ENCODE results near the gene LRRC8D. TPM values are rescaled to one million over a fixed set of nuclear protein-coding genes. Genes with fewer than 3 reads are reported as not detected.

The LRRC8D gene
- total and polyA plus RNA-seq, 9 of the 15 experiments (the other 6 are each of a cell fraction or from before 2014, with no cell fraction given) = 3.4 to 53.9 (median 15.9) TPM

- TF ChIP-seq CEBPG (CRISPR knock-in tag; IDR thresholded peaks at IDR 0.05) (no peak), CEBPG (tag; conservative IDR thresholded peaks at IDR 0.05 in 1 of 2, IDR thresholded peaks at IDR 0.05 in 1 of 2) (0 out of 4 replicates have a peak, but pooled peaks of 1 of the 2 experiments have one; percentile 14), SRSF7 (optimal IDR thresholded peaks at IDR 0.05; ENCODE audit: low read depth, low read length) (no peak), JUN (IDR thresholded peaks at IDR 0.05; ENCODE audit: borderline replicate concordance, low read depth, low read length) (peak; percentile 56; the same call in 1 of the 2 replicates), JUN (CRISPR knock-in tag; IDR thresholded peaks at IDR 0.05; ENCODE audit: borderline replicate concordance) (no peak), LCOR (CRISPR knock-in tag; IDR thresholded peaks at IDR 0.05) (0 out of 2 replicates have a peak, but pooled peaks have one; percentile 56)
- TF ChIP-seq, protein P1, sequence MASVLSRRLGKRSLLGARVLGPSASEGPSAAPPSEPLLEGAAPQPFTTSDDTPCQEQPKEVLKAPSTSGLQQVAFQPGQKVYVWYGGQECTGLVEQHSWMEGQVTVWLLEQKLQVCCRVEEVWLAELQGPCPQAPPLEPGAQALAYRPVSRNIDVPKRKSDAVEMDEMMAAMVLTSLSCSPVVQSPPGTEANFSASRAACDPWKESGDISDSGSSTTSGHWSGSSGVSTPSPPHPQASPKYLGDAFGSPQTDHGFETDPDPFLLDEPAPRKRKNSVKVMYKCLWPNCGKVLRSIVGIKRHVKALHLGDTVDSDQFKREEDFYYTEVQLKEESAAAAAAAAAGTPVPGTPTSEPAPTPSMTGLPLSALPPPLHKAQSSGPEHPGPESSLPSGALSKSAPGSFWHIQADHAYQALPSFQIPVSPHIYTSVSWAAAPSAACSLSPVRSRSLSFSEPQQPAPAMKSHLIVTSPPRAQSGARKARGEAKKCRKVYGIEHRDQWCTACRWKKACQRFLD (CRISPR knock-in tag; IDR thresholded peaks at IDR 0.05) = 0 out of 2 replicates have a peak, but pooled peaks have one; percentile 6
These were observed 132.3 kb downstream of the LRRC8D start (continued) for GRCh38 chr1:89953131-89953626.

DNA sequence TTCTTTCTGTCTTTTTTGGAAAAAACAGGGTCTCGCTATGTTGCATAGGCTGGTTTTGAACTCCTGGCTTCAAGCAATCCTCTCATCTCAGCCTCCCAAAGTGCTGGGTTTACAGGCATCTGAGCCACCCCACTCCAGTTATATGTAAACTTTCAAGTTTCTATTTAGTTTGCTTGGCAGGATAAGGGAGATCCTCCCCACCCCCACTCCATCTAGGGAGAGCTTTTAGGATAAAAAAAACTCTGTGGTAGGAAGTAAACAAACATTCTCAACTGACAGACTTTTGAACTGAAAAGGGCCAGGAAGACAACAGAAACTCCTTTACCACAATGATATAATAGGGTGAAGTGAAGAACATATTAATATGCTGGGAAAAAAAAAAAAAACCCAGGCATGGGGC lies 133.1 kb downstream of the LRRC8D start:
- H3K4me2 ChIP-seq (ENCODE audit: insufficient read depth, low read length) = no peak overlapping the region
- POLR2A ChIA-PET = interaction anchor here (0.7 to 1.0 kb wide), 2 partner anchors 18 to 28 kb away, joined by 3 read pairs; no protein-coding TSS in a partner anchor
- H3K4me1 ChIP-seq (replicated peaks in 1 of 2; ENCODE audit: control insufficient read depth in 2 of 2, insufficient read depth in 2 of 2, low read length in 2 of 2) = peaks cover 8 to 56% of the 10 kb centered on the region in 2 experiments; a peak in 4 of 5 replicates
- H3K27ac ChIP-seq (ENCODE audit: extremely low read depth, low read depth, low read length) = no peak overlapping the region
- 100% methylated on average over 1 of the region's 1 CpG for WGBS (ENCODE audit: insufficient coverage, low coverage, missing lambda C conversion rate)
- no peaks in the 10 kb centered on the region for H3K9me3 ChIP-seq (replicated peaks; ENCODE audit: control insufficient read depth, insufficient read depth, low read depth, low read length)
- DNase-seq (ENCODE audit: extremely low read depth in 1 of 4, low spot score in 3 of 4) (no peak), FAIRE-seq (no peak), ATAC-seq (no peak)
- CTCF ChIA-PET (ENCODE audit: low intra/inter-chr PET ratio) = interaction anchor here (0.6 to 1.2 kb wide), 2 partner anchors 149 to 1167 kb away, joined by 3 to 5 read pairs; no protein-coding TSS in a partner anchor
- H2AFZ ChIP-seq (ENCODE audit: low read depth, low read length) = no peak overlapping the region
- H3K79me2 ChIP-seq (ENCODE audit: control insufficient read depth, insufficient read depth, low read length) = no peaks in the 10 kb centered on the region
- intact Hi-C loops (cut with micrococcal nuclease) (loop anchor here (1.0 to 5.0 kb wide), 5 partner anchors 33 to 472 kb away; partner anchors contain the start of gene LRRC8B), in situ Hi-C loops (cut with MboI) (loop anchor here (5.0 kb wide), 1 partner anchor 147 kb away; no protein-coding TSS in a partner anchor)
- H3K36me3 ChIP-seq (ENCODE audit: control insufficient read depth, insufficient read depth, low read length) = no peaks in the 10 kb centered on the region
- H4K20me1 ChIP-seq (replicated peaks; ENCODE audit: control insufficient read depth, insufficient read depth, low read length) = no peaks in the 10 kb centered on the region
- no TSS peak for BruUV-seq (replicated peaks)
- TF ChIP-seq CBX8 (IDR thresholded peaks at IDR 0.05; ENCODE audit: borderline replicate concordance, extremely low read depth, low read depth, low read length, poor library complexity, severe bottlenecking) (no peak), EP300 (IDR thresholded peaks at IDR 0.05; ENCODE audit: low read length) (no peak), MAFK (IDR thresholded peaks at IDR 0.05; ENCODE audit: low read length) (no peak), CEBPG (CRISPR knock-in tag; IDR thresholded peaks at IDR 0.05) (no peak), CEBPG (tag; conservative IDR thresholded peaks at IDR 0.05 in 1 of 2, IDR thresholded peaks at IDR 0.05 in 1 of 2) (no peak), ZNF780A (CRISPR knock-in tag; IDR thresholded peaks at IDR 0.05) (no peak), ZNF347 (CRISPR knock-in tag; IDR thresholded peaks at IDR 0.05; ENCODE audit: low read depth) (no peak), TAF9B (IDR thresholded peaks at IDR 0.05; ENCODE audit: partially characterized antibody) (no peak), FOS (IDR thresholded peaks at IDR 0.05; ENCODE audit: extremely low read depth, insufficient read length) (no peak), ZFP30 (CRISPR knock-in tag; IDR thresholded peaks at IDR 0.05; ENCODE audit: borderline replicate concordance) (no peak)
- H3K9ac ChIP-seq (ENCODE audit: insufficient read depth in 1 of 2, low read depth in 2 of 2, low read length in 2 of 2) = no peak overlapping the region
- H3K27me3 ChIP-seq (ENCODE audit: control insufficient read depth in 2 of 2, insufficient read depth in 2 of 2, low read length in 2 of 2) = no peaks in the 10 kb centered on the region
- no peak overlapping the region for H3K4me3 ChIP-seq
- no peaks in the 10 kb centered on the region for H3K9me1 ChIP-seq (ENCODE audit: control insufficient read depth, insufficient read depth, low read length)
